HCT116 (cell line): ENCODE measurements around the gene MYOZ2. TPM values are rescaled to one million over a fixed set of nuclear protein-coding genes. Genes with fewer than 3 reads are reported as not detected.

Experiments
- ATAC-seq: fragments of 200-7000 bp; cut with Tn5 transposase; 2 replicates; pipeline ENCODE4 v1.9.1; 2020; ENCODE audit warnings: mild to moderate bottlenecking, moderate library complexity
- BruUV-seq: library from RNA; stranded (reverse); fragments of 400-500 nt; replicated peaks from 2 replicates; lab custom pipeline; 2021; lab: Mats Ljungman, UMichigan
- CTCF ChIA-PET: fragments of 300-600 bp; sonication (Branson Sonifier 250); formaldehyde crosslinking; loops from one replicate; lab custom pipeline; 2021; ENCODE audit warnings: antibody characterized with exemption; lab: Charles Lee
- POLR2A ChIA-PET: fragments of 300-600, 350-600 bp; sonication (Branson Sonifier 250); formaldehyde crosslinking; loops from one replicate; lab custom pipeline; 2021; ENCODE audit warnings: antibody characterized with exemption; lab: Charles Lee
- RAD21 ChIA-PET, 2 experiments: fragments of 300-600 bp; sonication (Branson Sonifier 250); formaldehyde crosslinking; loops; one replicate each; lab custom pipeline; 2023; ENCODE audit warnings: low total read pairs in 2 of 2; ENCODE audit not compliant: uncharacterized antibody in 2 of 2, unreplicated experiment in 2 of 2, low non-redundant PET in 1 of 2; lab: Charles Lee
- DNase-seq: peaks from one replicate; pipeline ENCODE4 v3.0.0-alpha.2; 2010; ENCODE audit warnings: low read depth, low spot score
- H2AFZ ChIP-seq: fragments of 200-600 bp; shearing (Covaris generic), sonication (generic); 2 replicates; pipeline ENCODE4 v1.6.1; 2017; ENCODE audit warnings: low read depth, mixed run types, mixed read lengths, antibody characterized with exemption, low read length; ENCODE audit not compliant: poor library complexity, severe bottlenecking
- H3K27ac ChIP-seq: 2 replicates; pipeline ENCODE4 v1.5.1; 2012; ENCODE audit warnings: low read depth, low read length
- H3K27me3 ChIP-seq: fragments of 200-600 bp; sonication (generic); 2 replicates; pipeline ENCODE4 v1.6.1; 2016; ENCODE audit warnings: mixed run types, low read length, mixed read lengths; ENCODE audit not compliant: insufficient read depth
- H3K36me3 ChIP-seq, 2 experiments: fragments of 200-500 bp in 1 of 2; fragments of 200-600 bp in 1 of 2; sonication (Bioruptor generic) in 1 of 2; sonication (generic) in 1 of 2; 2 replicates each; pipeline versions ENCODE4 v1.5.1 to v1.6.1; 2014 to 2016; ENCODE audit warnings: low read length in 2 of 2, inconsistent platforms in 1 of 2, mixed read lengths in 1 of 2, mixed run types in 1 of 2; ENCODE audit not compliant: insufficient read depth in 2 of 2, control insufficient read depth in 1 of 2
- H3K4me1 ChIP-seq, 2 experiments: fragments of 200-600 bp in 1 of 2; sonication (generic) in 1 of 2; 2 replicates each; pipeline versions ENCODE4 v1.5.1 to v1.6.1; 2012 to 2017; ENCODE audit warnings: low read length in 2 of 2, inconsistent platforms in 1 of 2, mild to moderate bottlenecking in 1 of 2, mixed read lengths in 1 of 2, mixed run types in 1 of 2, moderate library complexity in 1 of 2; ENCODE audit not compliant: insufficient read depth in 2 of 2, control insufficient read depth in 1 of 2
- H3K4me2 ChIP-seq: fragments of 200-600 bp; sonication (generic); 2 replicates; pipeline ENCODE4 v1.6.1; 2017; ENCODE audit warnings: mixed run types, low read length, mixed read lengths
- H3K4me3 ChIP-seq, 2 experiments: fragments of 200-600 bp in 1 of 2; sonication (generic) in 1 of 2; replicated peaks in 1 of 2; 2 replicates each; pipeline ENCODE4 v1.5.1; 2011 to 2016; ENCODE audit warnings: low read length in 2 of 2, control low read depth in 1 of 2, low read depth in 1 of 2, mild to moderate bottlenecking in 1 of 2, mixed read lengths in 1 of 2, mixed run types in 1 of 2
- H3K79me2 ChIP-seq: fragments of 200-600 bp; sonication (generic); 2 replicates; pipeline ENCODE4 v1.6.1; 2017; ENCODE audit warnings: mild to moderate bottlenecking, mixed run types, low read length, moderate library complexity, mixed read lengths; ENCODE audit not compliant: insufficient read depth
- H3K9ac ChIP-seq: fragments of 200-600 bp; sonication (generic); 2 replicates; pipeline ENCODE4 v1.6.1; 2016; ENCODE audit warnings: low read length, mixed read lengths
- H3K9me2 ChIP-seq: fragments of 200-600 bp; sonication (generic), shearing (Covaris generic); 2 replicates; pipeline ENCODE4 v1.6.1; 2017; ENCODE audit warnings: mixed run types, mild to moderate bottlenecking, moderate library complexity; ENCODE audit not compliant: insufficient read depth
- H3K9me3 ChIP-seq, 2 experiments: fragments of 200-500 bp in 1 of 2; fragments of 200-600 bp in 1 of 2; sonication (Bioruptor generic) in 1 of 2; sonication (generic) in 1 of 2; 2 replicates each; pipeline ENCODE4 v1.6.1; 2014 to 2017; ENCODE audit warnings: low read length in 2 of 2, mixed read lengths in 2 of 2, inconsistent platforms in 1 of 2, low read depth in 1 of 2, mild to moderate bottlenecking in 1 of 2, mixed run types in 1 of 2, moderate library complexity in 1 of 2; ENCODE audit not compliant: control insufficient read depth in 1 of 2, insufficient read depth in 1 of 2
- H4K20me1 ChIP-seq: fragments of 200-600 bp; sonication (generic), shearing (Covaris generic); 2 replicates; pipeline ENCODE4 v1.6.1; 2017; ENCODE audit warnings: mixed run types, mild to moderate bottlenecking, moderate library complexity; ENCODE audit not compliant: insufficient read depth
- ELF1 ChIP-seq: IDR thresholded peaks from 2 replicates; pipeline ENCODE4 v1.6.1; 2012; ENCODE audit warnings: low read depth, borderline replicate concordance
- EZH2 ChIP-seq: fragments of 200-600 bp; sonication (generic); IDR thresholded peaks from 2 replicates; pipeline ENCODE4 v1.6.1; 2017; ENCODE audit warnings: antibody characterized with exemption, mixed run types
- EZH2phosphoT487 ChIP-seq: fragments of 200-600 bp; IDR thresholded peaks from 2 replicates; pipeline ENCODE4 v1.6.1; 2018; ENCODE audit warnings: antibody characterized with exemption, borderline replicate concordance
- JUND ChIP-seq: IDR thresholded peaks from 2 replicates; pipeline ENCODE4 v1.6.1; 2012
- POLR2A ChIP-seq: IDR thresholded peaks from 2 replicates; pipeline ENCODE4 v1.7.0; 2011; ENCODE audit warnings: borderline replicate concordance; ENCODE audit not compliant: insufficient read depth, insufficient read length; ENCODE audit errors: extremely low read depth
- POLR2AphosphoS5 ChIP-seq: IDR thresholded peaks from 2 replicates; pipeline ENCODE4 v1.6.1; 2011; ENCODE audit warnings: mild to moderate bottlenecking, low read depth, low read length, moderate library complexity
- SIN3A ChIP-seq: IDR thresholded peaks from 2 replicates; pipeline ENCODE4 v1.6.1; 2012; ENCODE audit warnings: low read depth
- SP1 ChIP-seq: IDR thresholded peaks from 2 replicates; pipeline ENCODE4 v1.6.1; 2012; ENCODE audit warnings: low read depth
- SRF ChIP-seq: IDR thresholded peaks from 2 replicates; pipeline ENCODE4 v1.6.1; 2012; ENCODE audit warnings: low read depth
- TCF7L2 ChIP-seq: IDR thresholded peaks from 2 replicates; pipeline ENCODE4 v1.7.0; 2011; ENCODE audit warnings: borderline replicate concordance, inconsistent platforms; ENCODE audit not compliant: insufficient read depth, insufficient read length; ENCODE audit errors: extremely low read depth
- YY1 ChIP-seq: IDR thresholded peaks from 2 replicates; pipeline ENCODE4 v1.6.1; 2011; ENCODE audit warnings: low read length, low read depth, moderate library complexity, mild to moderate bottlenecking; ENCODE audit not compliant: insufficient replicate concordance; ENCODE audit errors: extremely low read depth
- ZFX ChIP-seq: fragments of 450-650 bp; IDR thresholded peaks from 2 replicates; pipeline ENCODE4 v1.6.1; 2017
- ZNF274 ChIP-seq: fragments of 200-500 bp; sonication (Bioruptor generic); IDR thresholded peaks from 2 replicates; pipeline ENCODE4 v1.6.1; 2014; ENCODE audit warnings: mild to moderate bottlenecking, low read depth, low read length, inconsistent platforms
- intact Hi-C: fragments of 100-400 bp; cut with micrococcal nuclease; formaldehyde crosslinking; loops from 2 replicates; pipeline ENCODE4 v1.10.0; 2022
- total RNA-seq: library from RNA; stranded (reverse); gene quantifications from one replicate; pipeline ENCODE4 v1.2.1, GENCODE V29; 2021; ENCODE audit not compliant: unreplicated experiment
- TF ChIP-seq, protein P1 (sequence below): IDR thresholded peaks from 2 replicates; pipeline ENCODE4 v1.6.1; 2012
- TF ChIP-seq, protein P2 (sequence below): IDR thresholded peaks from 2 replicates; pipeline ENCODE4 v1.6.1; 2012
- TF ChIP-seq, protein P3 (sequence below): IDR thresholded peaks from 2 replicates; pipeline ENCODE4 v1.6.1; 2012; ENCODE audit warnings: low read depth
- TF ChIP-seq, protein P4 (sequence below), 3 experiments: fragments of 200-600 bp in 1 of 3; sonication (generic) in 1 of 3; IDR thresholded peaks in 2 of 3; conservative IDR thresholded peaks in 1 of 3; 2 replicates each; pipeline ENCODE4 v1.5.1; 2012 to 2017; ENCODE audit warnings: low read depth in 2 of 3, low read length in 2 of 3, antibody characterized with exemption in 1 of 3, borderline replicate concordance in 1 of 3, control low read depth in 1 of 3, mild to moderate bottlenecking in 1 of 3, mixed read lengths in 1 of 3, mixed run types in 1 of 3, moderate library complexity in 1 of 3; ENCODE audit not compliant: insufficient read depth in 1 of 3

The MYOZ2 gene
- total RNA-seq, 1 experiment from 2014 or later, result not detected

- BruUV-seq, result no TSS peak
- Histone ChIP-seq H3K4me2 (no peak overlapping the region), H3K79me2 (0 out of 2 replicates have a peak, but pooled peaks cover 1% of the 10 kb centered on the region), H2AFZ (no peak overlapping the region), H3K27me3 (no peaks in the 10 kb centered on the region), H4K20me1 (no peaks in the 10 kb centered on the region), H3K4me1 (peaks cover 11 to 31% of the 10 kb centered on the region in 2 experiments), H3K4me3 (no peak overlapping the region), H3K9me3 (no peaks in the 10 kb centered on the region), H3K9me2 (no peaks in the 10 kb centered on the region), H3K9ac (no peak overlapping the region), H3K36me3 (no peaks in the 10 kb centered on the region), H3K27ac (no peak overlapping the region)
- CTCF ChIA-PET, result no interaction called here
- RAD21 ChIA-PET, result no interaction called here
- ATAC-seq (no peak), DNase-seq (no peak)
- POLR2A ChIA-PET, result no interaction called here
- TF ChIP-seq ZNF274 (no peak), JUND (no peak), POLR2AphosphoS5 (no peak), SP1 (no peak), ELF1 (no peak), ZFX (no peak), TCF7L2 (no peak), EZH2 (no peak), EZH2phosphoT487 (no peak), SIN3A (no peak), YY1 (no peak), POLR2A (no peak), SRF (no peak)
- TF ChIP-seq, protein P1, sequence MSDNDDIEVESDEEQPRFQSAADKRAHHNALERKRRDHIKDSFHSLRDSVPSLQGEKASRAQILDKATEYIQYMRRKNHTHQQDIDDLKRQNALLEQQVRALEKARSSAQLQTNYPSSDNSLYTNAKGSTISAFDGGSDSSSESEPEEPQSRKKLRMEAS, result no peak
- TF ChIP-seq, protein P2, sequence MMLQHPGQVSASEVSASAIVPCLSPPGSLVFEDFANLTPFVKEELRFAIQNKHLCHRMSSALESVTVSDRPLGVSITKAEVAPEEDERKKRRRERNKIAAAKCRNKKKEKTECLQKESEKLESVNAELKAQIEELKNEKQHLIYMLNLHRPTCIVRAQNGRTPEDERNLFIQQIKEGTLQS, result no peak
- TF ChIP-seq, protein P3, sequence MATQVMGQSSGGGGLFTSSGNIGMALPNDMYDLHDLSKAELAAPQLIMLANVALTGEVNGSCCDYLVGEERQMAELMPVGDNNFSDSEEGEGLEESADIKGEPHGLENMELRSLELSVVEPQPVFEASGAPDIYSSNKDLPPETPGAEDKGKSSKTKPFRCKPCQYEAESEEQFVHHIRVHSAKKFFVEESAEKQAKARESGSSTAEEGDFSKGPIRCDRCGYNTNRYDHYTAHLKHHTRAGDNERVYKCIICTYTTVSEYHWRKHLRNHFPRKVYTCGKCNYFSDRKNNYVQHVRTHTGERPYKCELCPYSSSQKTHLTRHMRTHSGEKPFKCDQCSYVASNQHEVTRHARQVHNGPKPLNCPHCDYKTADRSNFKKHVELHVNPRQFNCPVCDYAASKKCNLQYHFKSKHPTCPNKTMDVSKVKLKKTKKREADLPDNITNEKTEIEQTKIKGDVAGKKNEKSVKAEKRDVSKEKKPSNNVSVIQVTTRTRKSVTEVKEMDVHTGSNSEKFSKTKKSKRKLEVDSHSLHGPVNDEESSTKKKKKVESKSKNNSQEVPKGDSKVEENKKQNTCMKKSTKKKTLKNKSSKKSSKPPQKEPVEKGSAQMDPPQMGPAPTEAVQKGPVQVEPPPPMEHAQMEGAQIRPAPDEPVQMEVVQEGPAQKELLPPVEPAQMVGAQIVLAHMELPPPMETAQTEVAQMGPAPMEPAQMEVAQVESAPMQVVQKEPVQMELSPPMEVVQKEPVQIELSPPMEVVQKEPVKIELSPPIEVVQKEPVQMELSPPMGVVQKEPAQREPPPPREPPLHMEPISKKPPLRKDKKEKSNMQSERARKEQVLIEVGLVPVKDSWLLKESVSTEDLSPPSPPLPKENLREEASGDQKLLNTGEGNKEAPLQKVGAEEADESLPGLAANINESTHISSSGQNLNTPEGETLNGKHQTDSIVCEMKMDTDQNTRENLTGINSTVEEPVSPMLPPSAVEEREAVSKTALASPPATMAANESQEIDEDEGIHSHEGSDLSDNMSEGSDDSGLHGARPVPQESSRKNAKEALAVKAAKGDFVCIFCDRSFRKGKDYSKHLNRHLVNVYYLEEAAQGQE, result no peak
- TF ChIP-seq, protein P4, sequence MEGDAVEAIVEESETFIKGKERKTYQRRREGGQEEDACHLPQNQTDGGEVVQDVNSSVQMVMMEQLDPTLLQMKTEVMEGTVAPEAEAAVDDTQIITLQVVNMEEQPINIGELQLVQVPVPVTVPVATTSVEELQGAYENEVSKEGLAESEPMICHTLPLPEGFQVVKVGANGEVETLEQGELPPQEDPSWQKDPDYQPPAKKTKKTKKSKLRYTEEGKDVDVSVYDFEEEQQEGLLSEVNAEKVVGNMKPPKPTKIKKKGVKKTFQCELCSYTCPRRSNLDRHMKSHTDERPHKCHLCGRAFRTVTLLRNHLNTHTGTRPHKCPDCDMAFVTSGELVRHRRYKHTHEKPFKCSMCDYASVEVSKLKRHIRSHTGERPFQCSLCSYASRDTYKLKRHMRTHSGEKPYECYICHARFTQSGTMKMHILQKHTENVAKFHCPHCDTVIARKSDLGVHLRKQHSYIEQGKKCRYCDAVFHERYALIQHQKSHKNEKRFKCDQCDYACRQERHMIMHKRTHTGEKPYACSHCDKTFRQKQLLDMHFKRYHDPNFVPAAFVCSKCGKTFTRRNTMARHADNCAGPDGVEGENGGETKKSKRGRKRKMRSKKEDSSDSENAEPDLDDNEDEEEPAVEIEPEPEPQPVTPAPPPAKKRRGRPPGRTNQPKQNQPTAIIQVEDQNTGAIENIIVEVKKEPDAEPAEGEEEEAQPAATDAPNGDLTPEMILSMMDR (IDR thresholded peaks at IDR 0.05 in 2 of 3, conservative IDR thresholded peaks at IDR 0.05 in 1 of 3; ENCODE audit: borderline replicate concordance in 1 of 3, insufficient read depth in 1 of 3, low read depth in 2 of 3, low read length in 2 of 3), result no peak
- intact Hi-C loops, result no loop called here
These were observed 70.5 kb downstream of the MYOZ2 start for GRCh38 chr4:119206178-119206577.
